HFF-Myc (cell line): ENCODE data around the gene KIF13A.
"Not testable (repeated sequence)": the region's sequence is repeated elsewhere in the genome, so short reads cannot be mapped to it uniquely, and the experiment has no call there.

Source experiments
- DNase-seq: peaks from one replicate; pipeline ENCODE4 v3.0.0-alpha.2; 2011; ENCODE audit warnings: low read depth; ENCODE audit errors: extremely low read depth
- H3K4me3 ChIP-seq: replicated peaks from 2 replicates; pipeline ENCODE4 v1.5.1; 2011; ENCODE audit warnings: low read depth, mild to moderate bottlenecking, control low read depth, low read length
- TF ChIP-seq, protein P1 (sequence below): IDR thresholded peaks from 2 replicates; pipeline ENCODE4 v1.5.1; 2012; ENCODE audit warnings: mild to moderate bottlenecking, low read depth, low read length, control low read depth; ENCODE audit errors: missing control alignments

The KIF13A gene

DNA sequence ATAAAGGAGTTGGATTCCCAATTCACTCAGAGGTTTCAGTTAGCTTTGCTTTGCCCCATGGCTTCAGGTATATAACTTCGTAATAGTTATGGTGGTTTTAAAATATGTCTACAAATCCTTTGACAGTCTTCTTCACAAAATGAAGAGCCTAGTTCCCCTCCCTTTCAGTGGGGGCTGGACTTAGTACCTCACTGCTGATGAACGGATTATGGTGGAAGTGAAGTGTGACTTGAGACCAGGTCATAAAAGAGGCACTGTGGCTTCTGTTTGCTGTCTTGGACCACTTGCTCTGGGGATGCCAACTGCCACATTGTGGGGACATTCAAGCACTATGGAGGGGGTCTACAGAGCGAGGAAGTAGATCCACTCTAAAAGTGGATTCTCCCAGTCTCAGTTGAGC is 233.2 kb downstream of the KIF13A start:
- H3K4me3 ChIP-seq: no peak overlapping the region
- TF ChIP-seq, protein P1, sequence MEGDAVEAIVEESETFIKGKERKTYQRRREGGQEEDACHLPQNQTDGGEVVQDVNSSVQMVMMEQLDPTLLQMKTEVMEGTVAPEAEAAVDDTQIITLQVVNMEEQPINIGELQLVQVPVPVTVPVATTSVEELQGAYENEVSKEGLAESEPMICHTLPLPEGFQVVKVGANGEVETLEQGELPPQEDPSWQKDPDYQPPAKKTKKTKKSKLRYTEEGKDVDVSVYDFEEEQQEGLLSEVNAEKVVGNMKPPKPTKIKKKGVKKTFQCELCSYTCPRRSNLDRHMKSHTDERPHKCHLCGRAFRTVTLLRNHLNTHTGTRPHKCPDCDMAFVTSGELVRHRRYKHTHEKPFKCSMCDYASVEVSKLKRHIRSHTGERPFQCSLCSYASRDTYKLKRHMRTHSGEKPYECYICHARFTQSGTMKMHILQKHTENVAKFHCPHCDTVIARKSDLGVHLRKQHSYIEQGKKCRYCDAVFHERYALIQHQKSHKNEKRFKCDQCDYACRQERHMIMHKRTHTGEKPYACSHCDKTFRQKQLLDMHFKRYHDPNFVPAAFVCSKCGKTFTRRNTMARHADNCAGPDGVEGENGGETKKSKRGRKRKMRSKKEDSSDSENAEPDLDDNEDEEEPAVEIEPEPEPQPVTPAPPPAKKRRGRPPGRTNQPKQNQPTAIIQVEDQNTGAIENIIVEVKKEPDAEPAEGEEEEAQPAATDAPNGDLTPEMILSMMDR: no peak
- DNase-seq: no peak

DNA sequence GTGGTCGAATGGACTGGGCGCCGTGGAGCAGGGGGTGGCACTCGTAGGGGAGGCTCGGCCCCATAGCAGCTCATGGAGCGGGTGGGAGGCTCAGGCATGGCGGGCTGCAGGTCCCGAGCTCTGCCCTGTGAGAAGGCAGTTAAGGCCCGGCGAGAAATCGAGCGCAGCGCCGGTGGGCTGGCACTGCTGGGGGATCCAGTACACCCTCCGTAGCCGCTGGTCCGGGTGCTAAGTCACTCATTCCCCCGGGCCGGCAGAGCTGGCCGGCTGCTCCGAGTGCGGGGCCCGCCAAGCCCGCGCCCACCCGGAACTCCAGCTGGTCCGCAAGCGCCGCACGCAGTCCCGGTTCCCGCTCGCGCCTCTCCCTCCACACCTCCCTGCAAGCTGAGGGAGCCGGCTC is 242.1 kb downstream of the KIF13A start:
- not testable (repeated sequence) for H3K4me3 ChIP-seq, DNase-seq

DNA sequence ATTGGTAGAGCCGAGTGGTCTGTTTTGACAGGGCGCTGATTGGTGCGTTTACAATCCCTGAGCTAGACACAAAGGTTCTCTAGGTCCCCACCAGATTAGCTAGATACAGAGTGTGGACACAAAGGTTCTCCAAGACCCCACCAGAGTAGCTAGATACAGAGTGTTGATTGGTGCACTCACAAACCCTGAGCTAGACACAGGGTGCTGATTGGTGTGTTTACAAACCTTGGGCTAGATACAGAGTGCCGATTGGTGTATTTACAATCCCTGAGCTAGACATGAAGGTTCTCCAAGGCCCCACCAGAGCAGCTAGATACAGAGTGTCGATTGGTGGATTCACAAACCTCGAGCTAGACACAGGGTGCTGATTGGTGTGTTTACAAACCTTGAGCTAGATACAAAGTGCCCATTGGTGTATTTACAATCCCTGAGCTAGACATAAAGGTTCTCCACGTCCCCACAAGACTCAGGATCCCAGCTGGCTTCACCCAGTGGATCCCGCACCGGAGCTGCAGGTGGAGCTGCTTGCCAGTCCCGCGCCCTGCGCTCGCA is 242.6 kb downstream of the KIF13A start:
- not testable (repeated sequence) for H3K4me3 ChIP-seq, DNase-seq

DNA sequence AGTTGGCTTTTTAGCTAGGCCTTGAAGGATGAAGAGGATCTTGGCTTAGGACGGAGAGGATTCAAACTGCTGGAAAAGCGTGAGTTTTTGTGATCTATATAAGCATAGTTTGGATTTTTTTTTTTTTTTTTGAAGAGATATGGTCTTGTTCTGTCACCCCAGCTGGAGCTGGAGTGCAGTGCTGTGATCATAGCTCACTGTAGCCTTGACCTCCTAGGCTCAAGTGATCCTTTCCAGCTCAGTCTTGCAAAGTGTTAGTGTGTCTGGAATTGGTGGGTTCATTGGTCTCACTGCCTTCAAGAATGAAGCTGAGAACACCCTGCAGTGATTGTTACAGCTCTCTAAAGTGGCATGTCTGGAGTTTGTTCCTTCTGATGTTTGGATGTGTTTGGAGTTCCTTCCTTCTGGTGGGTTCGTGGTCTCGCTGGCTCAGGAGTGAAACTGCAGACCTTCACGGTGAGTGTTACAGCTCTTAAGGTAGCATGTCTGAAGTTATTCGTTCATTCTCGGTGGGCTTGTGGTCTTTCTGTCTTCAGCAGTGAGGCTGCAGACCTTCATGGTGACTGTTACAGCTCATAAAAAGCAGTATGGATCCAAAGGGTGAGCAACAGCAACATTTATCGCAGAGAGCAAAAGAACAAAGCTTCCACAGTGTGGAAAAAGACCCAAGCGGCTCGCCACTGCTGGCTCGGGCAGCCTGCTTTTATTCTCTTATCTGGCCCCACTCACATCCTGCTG is 243.2 kb downstream of the KIF13A start:
- no peak overlapping the region for H3K4me3 ChIP-seq
- no peak for DNase-seq
- TF ChIP-seq, protein P1: no peak

DNA sequence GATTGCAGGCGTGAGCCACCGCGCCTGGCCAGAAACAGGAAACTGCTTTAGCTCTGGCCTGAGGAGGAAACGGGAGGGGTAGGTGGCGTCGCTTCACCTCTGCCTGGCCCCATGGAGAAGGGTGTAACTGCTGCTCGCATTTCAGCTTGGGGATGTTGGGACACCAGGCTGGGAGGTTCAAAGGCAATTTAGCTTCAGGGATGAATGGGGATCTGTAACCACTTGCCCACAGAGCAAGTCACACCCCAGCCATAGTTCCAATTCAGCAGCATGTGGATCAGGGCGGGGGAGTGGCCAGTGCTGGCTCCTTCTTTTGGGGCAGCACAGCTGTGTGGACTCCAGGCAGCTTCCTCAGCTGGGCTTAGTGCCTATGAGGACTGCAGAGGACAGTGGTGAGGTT is 245.9 kb downstream of the KIF13A start:
- H3K4me3 ChIP-seq: no peak overlapping the region
- TF ChIP-seq, protein P1: no peak
- no peak for DNase-seq

DNA sequence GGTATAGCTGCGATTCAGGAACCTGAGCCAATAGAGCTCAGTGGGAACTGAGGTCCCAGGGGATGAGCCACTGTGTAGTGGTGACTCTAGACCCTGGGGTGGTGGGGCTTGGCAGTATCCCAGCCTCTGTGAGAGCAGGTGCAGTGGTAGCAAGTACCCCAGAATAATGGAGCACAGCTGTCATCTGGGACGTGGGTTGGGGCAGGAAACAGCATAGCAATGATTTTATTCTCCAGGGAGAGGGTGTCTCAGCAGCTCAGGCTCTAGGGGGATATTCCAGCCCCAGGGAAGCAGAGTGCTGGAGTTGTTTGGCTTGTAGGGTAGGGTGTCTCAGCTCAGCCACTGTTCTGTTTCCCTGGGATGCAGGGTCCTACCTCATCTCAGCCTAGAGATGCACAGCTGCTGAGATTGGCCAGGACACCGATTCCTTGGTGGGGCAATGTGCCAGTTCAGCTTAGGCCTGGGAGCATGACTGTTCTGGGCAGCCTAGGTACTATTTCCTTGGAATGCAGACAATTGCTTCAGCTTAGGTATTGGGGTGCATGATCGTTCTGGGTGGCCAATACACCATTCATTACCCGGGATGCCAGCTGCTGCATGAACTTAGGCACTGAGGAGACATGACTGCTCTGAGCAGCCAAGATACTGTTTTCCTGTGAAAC is 246.7 kb downstream of the KIF13A start:
- no peak for DNase-seq
- H3K4me3 ChIP-seq: no peak overlapping the region
- TF ChIP-seq, protein P1: no peak

DNA sequence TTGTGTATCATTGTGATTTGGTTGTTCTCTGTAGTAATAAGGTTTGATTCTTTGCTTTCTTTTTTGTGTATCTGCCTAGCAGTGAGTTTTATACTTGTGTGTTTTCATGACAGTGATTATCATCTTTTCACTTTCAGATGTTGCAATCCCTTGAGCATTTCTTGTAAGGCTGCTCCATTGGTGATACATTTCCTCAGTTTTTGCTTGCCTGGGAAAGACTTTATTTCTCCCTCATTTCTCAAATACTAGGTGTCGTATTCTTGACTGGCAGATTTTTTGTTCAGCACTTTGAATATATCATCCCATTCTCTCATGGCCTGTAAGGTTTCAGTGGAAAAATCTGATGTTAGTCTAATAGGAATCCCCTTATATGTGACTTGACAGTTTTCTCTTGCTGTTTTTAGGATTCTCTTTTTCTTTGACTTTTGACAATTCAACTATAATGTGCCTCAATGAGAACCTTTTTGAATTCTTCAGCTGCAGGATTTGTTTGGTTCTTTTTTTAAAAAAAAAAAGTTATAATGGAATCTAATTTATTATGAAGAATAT is 249.7 kb downstream of the KIF13A start:
- TF ChIP-seq, protein P1: no peak

DNA sequence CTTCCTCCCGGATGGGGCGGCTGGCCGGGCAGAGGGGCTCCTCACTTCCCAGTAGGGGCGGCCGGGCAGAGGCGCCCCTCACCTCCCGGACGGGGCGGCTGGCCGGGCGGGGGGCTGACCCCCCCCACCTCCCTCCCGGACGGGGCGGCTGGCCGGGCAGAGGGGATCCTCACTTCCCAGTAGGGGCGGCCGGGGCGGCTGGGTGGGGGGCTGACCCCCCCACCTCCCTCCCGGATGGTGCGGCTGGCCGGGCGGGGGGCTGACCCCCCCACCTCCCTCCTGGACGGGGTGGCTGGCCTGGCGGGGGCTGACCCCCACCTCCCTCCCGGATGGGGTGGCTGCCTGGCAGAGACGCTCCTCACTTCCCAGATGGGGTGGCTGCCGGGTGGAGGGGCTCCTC is 252.1 kb downstream of the KIF13A start:
- H3K4me3 ChIP-seq, DNase-seq: not testable (repeated sequence)

More for the DNA sequence above, 249.7 kb downstream of the KIF13A start:
- no peak overlapping the region for H3K4me3 ChIP-seq
- DNase-seq: no peak
